HepG2 (cell line): ENCODE data around the gene SLC2A2. TPM values are rescaled to one million over a fixed set of nuclear protein-coding genes. Genes with fewer than 3 reads are reported as not detected.

Experiments
- ATAC-seq: fragments of 200-7000 bp; cut with Tn5 transposase; 3 replicates; pipeline ENCODE4 v1.9.1; 2020; ENCODE audit warnings: mild to moderate bottlenecking, moderate library complexity
- BruUV-seq: library from RNA; stranded (reverse); fragments of 400-500 nt; replicated peaks from 2 replicates; lab custom pipeline; 2021; lab: Mats Ljungman, UMichigan
- CTCF ChIA-PET: fragments of 300-600 bp; formaldehyde crosslinking; extraction: SDS; loops from one replicate; lab custom pipeline; 2021; ENCODE audit warnings: low total read pairs, inconsistent platforms, low intra/inter-chr PET ratio; lab: Yijun Ruan, JAX
- POLR2A ChIA-PET: fragments of 350-600 bp; sonication (Branson Sonifier 250); formaldehyde crosslinking; loops from one replicate; lab custom pipeline; 2020; ENCODE audit warnings: antibody characterized with exemption, inconsistent platforms; lab: Yijun Ruan, JAX
- DNase-seq: peaks from one replicate; pipeline ENCODE4 v3.0.0-alpha.2; 2015; ENCODE audit warnings: low spot score
- FAIRE-seq: peaks from 3 replicates; lab custom pipeline; 2011; peaks lifted over from hg19 to GRCh38; lab: Jason Lieb, UNC
- H2AFZ ChIP-seq: one replicate; pipeline ENCODE4 v1.6.1; 2011; ENCODE audit warnings: low read length, inconsistent platforms
- H3K27ac ChIP-seq: fragments of 300-600 bp; 3 replicates; pipeline ENCODE4 v1.8.0; 2011; ENCODE audit warnings: mixed run types, mild to moderate bottlenecking, mixed read lengths, low read length, inconsistent platforms; ENCODE audit not compliant: insufficient read depth; ENCODE audit errors: extremely low read length
- H3K27me3 ChIP-seq, 2 experiments: fragments of 200-600 bp in 1 of 2; 2 replicates in 1 of 2; 3 replicates in 1 of 2; pipeline versions ENCODE4 v1.6.0 to v1.8.0; 2011; ENCODE audit warnings: low read length in 2 of 2, mild to moderate bottlenecking in 2 of 2, moderate library complexity in 2 of 2, inconsistent platforms in 1 of 2; ENCODE audit not compliant: insufficient read depth in 2 of 2, control insufficient read depth in 1 of 2
- H3K36me3 ChIP-seq, 2 experiments: fragments of 200-600 bp in 1 of 2; replicated peaks in 1 of 2; 2 replicates in 1 of 2; 3 replicates in 1 of 2; pipeline versions ENCODE4 v1.5.1 to v1.8.0; 2011; ENCODE audit warnings: low read length in 2 of 2, inconsistent platforms in 1 of 2; ENCODE audit not compliant: insufficient read depth in 2 of 2, control insufficient read depth in 1 of 2
- H3K4me1 ChIP-seq: 2 replicates; pipeline ENCODE4 v1.5.1; 2012; ENCODE audit warnings: low read length, inconsistent platforms; ENCODE audit not compliant: insufficient read depth
- H3K4me2 ChIP-seq: 2 replicates; pipeline ENCODE4 v1.6.0; 2011; ENCODE audit warnings: low read depth, low read length, inconsistent platforms
- H3K4me3 ChIP-seq, 3 experiments: fragments of 200-600 bp in 1 of 3; sonication (generic), shearing (Covaris generic) in 1 of 3; replicated peaks in 1 of 3; 2 replicates each; pipeline ENCODE4 v1.5.1; 2011 to 2016; ENCODE audit warnings: low read length in 3 of 3, inconsistent platforms in 2 of 3, low read depth in 2 of 3, mild to moderate bottlenecking in 2 of 3, control low read depth in 1 of 3, mixed read lengths in 1 of 3; ENCODE audit not compliant: insufficient read depth in 1 of 3
- H3K79me2 ChIP-seq: one replicate; pipeline ENCODE4 v1.6.1; 2011; ENCODE audit warnings: low read length, inconsistent platforms; ENCODE audit not compliant: insufficient read depth
- H3K9ac ChIP-seq: 2 replicates; pipeline ENCODE4 v1.6.0; 2011; ENCODE audit warnings: mild to moderate bottlenecking, low read depth, low read length, inconsistent platforms; ENCODE audit not compliant: insufficient read depth
- H3K9me3 ChIP-seq: 2 replicates; pipeline ENCODE4 v1.5.1; 2012; ENCODE audit warnings: mild to moderate bottlenecking, low read length
- H4K20me1 ChIP-seq: 2 replicates; pipeline ENCODE4 v1.6.0; 2011; ENCODE audit warnings: inconsistent platforms, mild to moderate bottlenecking, low read length, moderate library complexity; ENCODE audit not compliant: insufficient read depth
- ATF2 ChIP-seq: sonication (generic); formaldehyde crosslinking; IDR thresholded peaks from 2 replicates; pipeline ENCODE4 v1.4.0; 2020; ENCODE audit warnings: missing genetic modification reagents
- ATF7 ChIP-seq, 2 experiments: fragments of 450-650 bp in 1 of 2; sonication (generic) in 1 of 2; formaldehyde crosslinking in 1 of 2; IDR thresholded peaks; 2 replicates each; pipeline versions ENCODE4 v1.4.0 to v1.6.1; 2016 to 2020; ENCODE audit warnings: antibody characterized with exemption in 1 of 2, mild to moderate bottlenecking in 1 of 2, missing genetic modification reagents in 1 of 2
- MIXL1 ChIP-seq: IDR thresholded peaks from 2 replicates; pipeline ENCODE4 v1.6.1; 2016
- RARA ChIP-seq: IDR thresholded peaks from 2 replicates; pipeline ENCODE4 v1.6.1; 2016; ENCODE audit warnings: missing genetic modification reagents, missing compliant biosample characterization
- SAFB2 ChIP-seq: sonication (generic); formaldehyde crosslinking; IDR thresholded peaks from 2 replicates; pipeline ENCODE4 v1.5.1; 2020; ENCODE audit warnings: missing genetic modification reagents, low read depth, mild to moderate bottlenecking, borderline replicate concordance
- YEATS4 ChIP-seq: sonication (generic); formaldehyde crosslinking; IDR thresholded peaks from 2 replicates; pipeline ENCODE4 v1.4.0; 2020; ENCODE audit warnings: missing genetic modification reagents, borderline replicate concordance
- ZBED4 ChIP-seq: sonication (generic); formaldehyde crosslinking; IDR thresholded peaks from 2 replicates; pipeline ENCODE4 v1.4.0; 2020; ENCODE audit warnings: missing genetic modification reagents, borderline replicate concordance
- ZMYM4 ChIP-seq: sonication (generic); formaldehyde crosslinking; IDR thresholded peaks from 2 replicates; pipeline ENCODE4 v1.8.1; 2023; ENCODE audit warnings: mild to moderate bottlenecking, missing genetic modification reagents
- ZNF557 ChIP-seq: sonication (generic); formaldehyde crosslinking; IDR thresholded peaks from 2 replicates; pipeline ENCODE4 v1.4.0; 2020; ENCODE audit warnings: missing genetic modification reagents
- ZNF570 ChIP-seq: sonication (generic); formaldehyde crosslinking; IDR thresholded peaks from 2 replicates; pipeline ENCODE4 v1.4.0; 2020; ENCODE audit warnings: mild to moderate bottlenecking, missing genetic modification reagents, borderline replicate concordance
- ZNF674 ChIP-seq: sonication (generic); formaldehyde crosslinking; IDR thresholded peaks from 2 replicates; pipeline ENCODE4 v1.5.0; 2020; ENCODE audit warnings: low read depth, mild to moderate bottlenecking, missing genetic modification reagents
- ZNF766 ChIP-seq: sonication (generic); formaldehyde crosslinking; IDR thresholded peaks from 2 replicates; pipeline ENCODE4 v1.5.0; 2020; ENCODE audit warnings: missing genetic modification reagents, borderline replicate concordance
- WGBS: methylation state at CpG from one replicate; pipeline ENCODE4 v1.1.6; 2017; ENCODE audit warnings: low lambda C conversion rate; 5-methylcytosine and 5-hydroxymethylcytosine counted together
- in situ Hi-C: cut with HindIII; loops from 2 replicates; pipeline ENCODE4 v1.10.0; 2017; ENCODE audit warnings: low pct_unique_long_range_greater_than_20kb; ENCODE audit not compliant: extremely low pct_ligation_motif_present
- intact Hi-C: fragments of 100-400 bp; cut with micrococcal nuclease; formaldehyde crosslinking; loops from one replicate; pipeline ENCODE4 v1.10.0; 2022; ENCODE audit not compliant: unreplicated experiment
- polyA plus RNA-seq, 8 experiments: library from polyadenylated mRNA; depleted of rRNA in 3 of 8; stranded (reverse) in 7 of 8; unstranded in 1 of 8; fragments of >200 nt; fragmentation: Illumina TruSeq in 4 of 8; extraction: Trizol in 4 of 8; gene quantifications; 2 replicates each; pipeline versions ENCODE4 v1.2.1 to v1.2.3, GENCODE V29; 2011 to 2016; ENCODE audit warnings: low read depth in 4 of 8, missing spikeins in 1 of 8, mixed read lengths in 1 of 8; ENCODE audit not compliant: insufficient read depth in 1 of 8
- total RNA-seq, 5 experiments: library from RNA; depleted of rRNA; stranded (reverse); fragments of >200 nt; fragmentation: Illumina TruSeq; extraction: Trizol; gene quantifications; 2 replicates each; pipeline ENCODE4 v1.2.3, GENCODE V29; 2016; ENCODE audit warnings: low read depth in 1 of 5

The SLC2A2 gene
- total and polyA plus RNA-seq, 2 of the 13 experiments (the other 11 are each of a cell fraction or from before 2014, with no cell fraction given) = 19.5 to 23.2 TPM

GRCh38 chr3:171054921-171055320 is 28.4 kb upstream of the SLC2A2 start:
- peaks cover 79% of the 10 kb centered on the region for H3K4me1 ChIP-seq
- DNase-seq (no peak), FAIRE-seq (no peak), ATAC-seq (no peak)
- ChIA-PET CTCF (no interaction called here), POLR2A (interaction anchor here (1.1 to 1.5 kb wide), 6 partner anchors 9 to 116 kb away, joined by 4 to 14 read pairs (median 5); no protein-coding TSS in a partner anchor)
- peak; percentile 32; the same call in 1 of the 2 replicates for TF ChIP-seq ATF7 (IDR thresholded peaks at IDR 0.05)
- TF ChIP-seq ATF7 (CRISPR knock-in tag; IDR thresholded peaks at IDR 0.05) = no peak
- TF ChIP-seq ZNF557 (CRISPR knock-in tag) = no peak
- TF ChIP-seq SAFB2 (CRISPR knock-in tag) = no peak
- H3K36me3 ChIP-seq = no peaks in the 10 kb centered on the region
- no peak overlapping the region for H2AFZ ChIP-seq
- no peaks in the 10 kb centered on the region for H4K20me1 ChIP-seq
- no TSS peak for BruUV-seq
- H3K4me2 ChIP-seq = no peak overlapping the region
- H3K27ac ChIP-seq = peak overlapping the region; percentile 46
- H3K9me3 ChIP-seq = no peaks in the 10 kb centered on the region
- intact Hi-C loops (loop anchor here (5.0 kb wide), 1 partner anchor 37 kb away; no protein-coding TSS in a partner anchor), in situ Hi-C loops (no loop called here)
- H3K4me3 ChIP-seq = no peak overlapping the region
- H3K79me2 ChIP-seq = no peaks in the 10 kb centered on the region
- H3K27me3 ChIP-seq = no peaks in the 10 kb centered on the region
- H3K9ac ChIP-seq = 0 out of 2 replicates have a peak overlapping the region, but pooled peaks have one; percentile 14

- POLR2A ChIA-PET = no interaction called here
- H3K9me3 ChIP-seq = no peaks in the 10 kb centered on the region
- DNase-seq = no peak
- H3K27ac ChIP-seq = no peak overlapping the region
- no peaks in the 10 kb centered on the region for H3K79me2 ChIP-seq
- WGBS = 90% methylated on average over 1 of the region's 1 CpG
- H3K4me1 ChIP-seq = peaks cover 79% of the 10 kb centered on the region
- no peak for ATAC-seq
- no peaks in the 10 kb centered on the region for H4K20me1 ChIP-seq
- no peak overlapping the region for H2AFZ ChIP-seq
- no peak overlapping the region for H3K9ac ChIP-seq
- H3K36me3 ChIP-seq = no peaks in the 10 kb centered on the region
- TF ChIP-seq YEATS4 (CRISPR knock-in tag) (no peak), ZMYM4 (no peak), ZNF570 (CRISPR knock-in tag) (no peak), RARA (CRISPR knock-in tag) (no peak), ZNF674 (no peak), ZNF766 (CRISPR knock-in tag) (no peak), MIXL1 (no peak), ZBED4 (CRISPR knock-in tag) (no peak), ATF2 (no peak)
- in situ Hi-C loops (no loop called here), intact Hi-C loops (no loop called here)
- no peak overlapping the region for H3K4me3 ChIP-seq
- no peaks in the 10 kb centered on the region for H3K27me3 ChIP-seq
- FAIRE-seq = no peak
- no peak overlapping the region for H3K4me2 ChIP-seq
- CTCF ChIA-PET = no interaction called here
- BruUV-seq = no TSS peak
Observed at GRCh38 chr3:171054231-171054630, 27.7 kb upstream of the SLC2A2 start.
